Testis (tissue), 3 donors: ENCODE measurements around the gene ENTPD5. TPM values are rescaled to one million over a fixed set of nuclear protein-coding genes. Genes with fewer than 3 reads are reported as not detected.
"Not testable (repeated sequence)": the region's sequence is repeated elsewhere in the genome, so short reads cannot be mapped to it uniquely, and the experiment has no call there.

Experiments used
- DNase-seq: peaks from one replicate; pipeline ENCODE4 v3.0.0-alpha.2; 2019
- H3K27ac ChIP-seq, 2 donors: fragments of 200-600 bp; sonication (generic); one replicate each; pipeline ENCODE4 v1.5.1; 2019
- H3K27me3 ChIP-seq: fragments of 200-600 bp; sonication (generic); one replicate; pipeline ENCODE4 v1.5.1; 2019
- H3K36me3 ChIP-seq: fragments of 200-600 bp; sonication (generic); one replicate; pipeline ENCODE4 v1.5.1; 2017; ENCODE audit warnings: low read depth; ENCODE audit errors: missing control alignments
- H3K4me1 ChIP-seq: fragments of 200-600 bp; sonication (generic); one replicate; pipeline ENCODE4 v1.5.1; 2019
- H3K4me3 ChIP-seq, 2 donors: fragments of 200-600 bp; sonication (generic); one replicate each; pipeline ENCODE4 v1.5.1; 2017 to 2019
- H3K9me3 ChIP-seq: fragments of 200-600 bp; sonication (generic); one replicate; pipeline ENCODE4 v1.5.1; 2017
- CTCF ChIP-seq, 3 experiments: fragments of 450-650 bp in 2 of 3; fragments of 200-600 bp in 1 of 3; sonication (generic) in 1 of 3; IDR thresholded peaks; one replicate each; pipeline ENCODE4 v1.5.1; 2016 to 2019; ENCODE audit warnings: antibody characterized with exemption in 3 of 3, mild to moderate bottlenecking in 2 of 3, moderate library complexity in 1 of 3
- POLR2A ChIP-seq: fragments of 450-650 bp; IDR thresholded peaks from one replicate; pipeline ENCODE4 v1.6.1; 2017; ENCODE audit warnings: antibody characterized with exemption, mild to moderate bottlenecking, moderate library complexity
- WGBS, 2 donors: methylation state at CpG; one replicate each; pipeline ENCODE4 v1.1.5; 2018; 5-methylcytosine and 5-hydroxymethylcytosine counted together
- intact Hi-C: fragments of 100-400 bp; cut with DNase I; formaldehyde crosslinking; loops from one replicate; pipeline ENCODE4 v1.15.1; 2023; ENCODE audit warnings: low total_unique reads
- polyA plus RNA-seq: library from polyadenylated mRNA; stranded (reverse); fragments of 350-450 nt; fragmentation: Illumina TruSeq; extraction: RNeasy Lipid Tissue Mini Kit (QIAGEN cat#74804); gene quantifications from one replicate; pipeline ENCODE4 v1.2.3, GENCODE V29; 2014; ENCODE audit warnings: low read depth, low replicate concordance; ENCODE audit not compliant: insufficient read depth
- total RNA-seq, 2 donors: library from RNA; depleted of rRNA; stranded (reverse); fragments of >200 nt; gene quantifications; one replicate each; pipeline ENCODE4 v1.2.3, GENCODE V29; 2016

ENTPD5 gene
- total and polyA plus RNA-seq, 3 donors from 2014 or later: 12.9 to 39.5 (median 20.3) TPM

DNA sequence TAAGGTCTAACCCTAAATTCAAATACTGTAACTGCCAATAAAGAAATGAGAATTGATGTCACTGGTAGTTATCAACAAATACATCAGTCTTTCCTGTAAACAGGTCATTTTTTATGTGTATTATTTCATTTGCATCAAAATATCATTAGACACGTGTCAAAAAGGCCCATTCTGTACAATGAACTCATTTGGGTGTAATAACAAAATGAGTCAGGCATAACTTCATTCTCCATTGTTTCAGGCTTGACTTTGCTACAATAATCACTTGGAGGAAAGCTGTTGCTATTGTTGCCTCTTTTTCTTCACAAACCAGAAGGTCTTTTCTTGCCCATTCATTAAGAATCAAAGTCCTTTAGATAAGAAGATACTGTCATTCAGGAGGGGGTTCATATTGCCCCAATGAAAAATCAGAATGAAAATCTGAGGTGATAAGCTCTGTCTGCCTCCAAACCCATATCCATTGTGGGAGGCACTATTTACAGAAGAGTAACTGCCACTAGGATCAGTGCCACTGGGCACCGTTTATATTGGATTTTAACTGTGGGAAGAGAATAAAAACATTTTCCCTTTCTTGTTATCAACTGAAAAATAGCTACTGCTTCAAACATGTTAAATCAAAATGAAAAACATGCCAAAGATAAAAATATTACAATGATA is 10.1 kb downstream of the ENTPD5 start:
- TF ChIP-seq CTCF (IDR thresholded peaks at IDR 0.05) (no peak), POLR2A (no peak)
- Histone ChIP-seq H3K36me3 (no peaks in the 10 kb centered on the region), H3K4me1 (no peaks in the 10 kb centered on the region), H3K27me3 (no peaks in the 10 kb centered on the region), H3K4me3 (no peak overlapping the region), H3K9me3 (no peaks in the 10 kb centered on the region), H3K27ac (no peak overlapping the region)
- DNase-seq: no peak
- intact Hi-C loops: no loop called here
- 62 to 75% methylated on average over 2 of the region's 2 CpGs for WGBS, 2 donors

GRCh38 chr14:74005664-74006063 is 13.4 kb downstream of the ENTPD5 start:
- H3K4me1 ChIP-seq, H3K36me3 ChIP-seq, H3K9me3 ChIP-seq, DNase-seq, intact Hi-C loops, H3K27me3 ChIP-seq, H3K4me3 ChIP-seq, H3K27ac ChIP-seq: not testable (repeated sequence)
- WGBS, 2 donors: 88 to 97% methylated on average over 3 of the region's 3 CpGs

GRCh38 chr14:73998726-73999125 is 20.4 kb downstream of the ENTPD5 start:
- TF ChIP-seq POLR2A: no peak
- TF ChIP-seq CTCF (IDR thresholded peaks at IDR 0.05): no peak
- H3K27ac ChIP-seq: no peak overlapping the region
- no peak overlapping the region for H3K4me3 ChIP-seq
- intact Hi-C loops: no loop called here
- no peaks in the 10 kb centered on the region for H3K9me3 ChIP-seq
- 84 to 90% methylated on average over 2 of the region's 2 CpGs for WGBS, 2 donors
- no peak for DNase-seq
- H3K36me3 ChIP-seq: no peaks in the 10 kb centered on the region
- H3K4me1 ChIP-seq: no peaks in the 10 kb centered on the region
- H3K27me3 ChIP-seq: no peaks in the 10 kb centered on the region

GRCh38 chr14:73997944-73998447 is 21.1 kb downstream of the ENTPD5 start:
- Histone ChIP-seq H3K27ac (no peak overlapping the region), H3K36me3 (no peaks in the 10 kb centered on the region), H3K9me3 (no peaks in the 10 kb centered on the region), H3K4me3 (no peak overlapping the region), H3K27me3 (no peaks in the 10 kb centered on the region), H3K4me1 (no peaks in the 10 kb centered on the region)
- WGBS, 2 donors: 87 to 89% methylated on average over 7 of the region's 7 CpGs
- no peak for DNase-seq
- intact Hi-C loops: no loop called here
- no peak for TF ChIP-seq CTCF (IDR thresholded peaks at IDR 0.05)

DNA sequence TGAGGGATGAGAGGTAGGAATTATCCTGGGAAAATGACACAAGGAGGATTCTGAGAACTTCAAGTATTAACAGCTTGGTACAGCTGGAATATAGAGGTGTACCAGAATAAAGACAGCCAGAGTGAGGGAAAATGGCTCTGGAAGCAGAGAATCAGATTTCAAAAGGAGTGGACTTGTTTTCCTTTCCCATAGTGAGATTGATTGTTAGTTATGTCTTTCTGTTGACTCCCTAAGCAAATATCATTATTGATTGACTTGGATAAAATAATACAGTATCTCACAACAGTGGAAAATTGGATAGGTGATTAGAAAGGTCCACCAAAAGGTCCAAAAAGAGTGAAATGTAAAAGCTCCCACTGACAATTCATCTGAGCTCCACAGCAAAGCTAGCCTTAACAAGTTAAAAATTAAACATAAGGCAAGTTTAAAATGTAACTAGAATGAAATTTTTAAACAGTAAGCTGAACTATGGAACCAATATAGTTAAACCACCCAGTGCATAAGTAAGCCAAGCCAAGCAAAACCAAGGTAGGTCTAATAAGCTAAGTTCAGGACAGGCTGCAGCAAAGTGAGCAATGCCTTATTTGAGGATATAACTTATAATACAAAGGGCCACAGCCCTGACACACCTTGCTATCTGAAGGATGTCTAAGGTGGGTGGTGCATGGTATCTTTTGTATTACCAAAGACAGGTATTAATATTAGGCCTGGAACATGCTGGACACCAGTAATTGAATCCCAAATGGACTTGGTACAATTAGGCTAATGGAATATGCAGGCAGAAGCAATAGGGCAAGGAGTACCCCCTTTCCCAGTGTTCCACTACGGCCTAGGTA is 21.8 kb downstream of the ENTPD5 start:
- Histone ChIP-seq H3K27ac (no peak overlapping the region), H3K27me3 (no peaks in the 10 kb centered on the region), H3K4me1 (no peaks in the 10 kb centered on the region), H3K9me3 (no peaks in the 10 kb centered on the region), H3K4me3 (no peak overlapping the region), H3K36me3 (no peaks in the 10 kb centered on the region)
- intact Hi-C loops: no loop called here
- TF ChIP-seq POLR2A (no peak), CTCF (IDR thresholded peaks at IDR 0.05) (no peak)
- no peak for DNase-seq
- WGBS, 2 donors: 91 to 92% methylated on average over 1 of the region's 1 CpG
